Smooth muscle cell (in vitro differentiated cells): ENCODE results near the gene RIN3. TPM values are rescaled to one million over a fixed set of nuclear protein-coding genes. Genes with fewer than 3 reads are reported as not detected.

Experiments used
- DNase-seq: peaks from one replicate; lab custom pipeline; 2025; ENCODE audit not compliant: unreplicated experiment; lab: John Stamatoyannopoulos, UW
- H2AFZ ChIP-seq: fragments of 200-600 bp; sonication (generic); 2 replicates; pipeline ENCODE4 v1.6.0; 2016; ENCODE audit warnings: antibody characterized with exemption, low read depth, mild to moderate bottlenecking
- H3F3A ChIP-seq: fragments of 200-600 bp; sonication (generic); 2 replicates; pipeline ENCODE4 v1.6.0; 2017; ENCODE audit warnings: antibody characterized with exemption, low read depth
- H3K27ac ChIP-seq: fragments of 200-600 bp; sonication (generic); 2 replicates; pipeline ENCODE4 v1.5.1; 2016; ENCODE audit warnings: low read depth, mild to moderate bottlenecking
- H3K27me3 ChIP-seq: fragments of 200-600 bp; sonication (generic); 2 replicates; pipeline ENCODE4 v1.6.1; 2016; ENCODE audit warnings: low read depth, mild to moderate bottlenecking
- H3K36me3 ChIP-seq: fragments of 200-600 bp; sonication (generic); 2 replicates; pipeline ENCODE4 v1.5.1; 2016; ENCODE audit warnings: low read depth
- H3K4me1 ChIP-seq: fragments of 200-600 bp; sonication (generic); 2 replicates; pipeline ENCODE4 v1.5.1; 2016; ENCODE audit warnings: low read depth
- H3K4me2 ChIP-seq: fragments of 200-600 bp; sonication (generic); 2 replicates; pipeline ENCODE4 v1.6.0; 2016; ENCODE audit warnings: mild to moderate bottlenecking
- H3K4me3 ChIP-seq: fragments of 200-600 bp; sonication (generic); 2 replicates; pipeline ENCODE4 v1.5.1; 2016; ENCODE audit warnings: mild to moderate bottlenecking
- H3K79me2 ChIP-seq: fragments of 200-600 bp; sonication (generic); 2 replicates; pipeline ENCODE4 v1.6.0; 2016; ENCODE audit warnings: low read depth, mild to moderate bottlenecking
- H3K9ac ChIP-seq: fragments of 200-600 bp; sonication (generic); 2 replicates; pipeline ENCODE4 v1.6.0; 2016; ENCODE audit warnings: low read depth
- H3K9me3 ChIP-seq: fragments of 200-600 bp; sonication (generic); replicated peaks from 2 replicates; pipeline ENCODE4 v1.5.1; 2016; ENCODE audit warnings: low read depth
- H4K20me1 ChIP-seq: fragments of 200-600 bp; sonication (generic); 2 replicates; pipeline ENCODE4 v1.6.0; 2016; ENCODE audit warnings: low read depth
- WGBS: methylation state at CpG from one replicate; pipeline ENCODE4 v1.1.7; 2016; ENCODE audit warnings: low lambda C conversion rate; 5-methylcytosine and 5-hydroxymethylcytosine counted together
- polyA plus RNA-seq: library from polyadenylated mRNA; unstranded; fragments of >200 nt; fragmentation: Nextera tagmentation; extraction: Ambion mirVana; gene quantifications from 2 replicates; pipeline ENCODE4 v1.2.1, GENCODE V29; 2016
- total RNA-seq: library from RNA; depleted of rRNA; stranded (reverse); fragments of >200 nt; gene quantifications from 2 replicates; pipeline ENCODE4 v1.2.3, GENCODE V29; 2014
- TF ChIP-seq, protein P1 (sequence below): fragments of 200-600 bp; sonication (generic); IDR thresholded peaks from 2 replicates; pipeline ENCODE4 v1.5.1; 2017; ENCODE audit warnings: borderline replicate concordance, mild to moderate bottlenecking, antibody characterized with exemption; ENCODE audit not compliant: insufficient read depth, poor library complexity, severe bottlenecking

RIN3 gene
- total and polyA plus RNA-seq, 2 experiments from 2014 or later: 2.7 to 3.8 TPM

DNA sequence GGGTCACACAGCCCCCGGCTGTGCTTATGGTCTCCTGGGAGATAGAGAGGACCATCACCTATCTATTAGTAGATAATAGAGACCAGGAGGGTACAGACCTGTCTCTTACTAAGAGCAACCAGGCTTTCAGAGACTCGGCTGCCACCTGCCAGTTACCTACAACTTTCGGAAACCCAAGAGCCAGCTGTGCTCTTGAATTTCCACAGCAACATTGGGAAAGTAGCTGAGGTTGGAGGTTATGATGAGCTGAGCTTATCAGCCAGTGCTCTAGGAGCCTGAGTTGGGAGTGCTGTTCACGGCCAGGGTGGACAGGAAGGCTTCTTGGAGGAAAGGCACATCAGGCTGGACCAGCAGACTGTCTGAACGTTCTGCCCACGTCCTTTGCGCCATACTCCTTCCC is 67.6 kb downstream of the RIN3 start:
- no peaks in the 10 kb centered on the region for H3F3A ChIP-seq
- 87% methylated on average over 7 of the region's 7 CpGs for WGBS

DNA sequence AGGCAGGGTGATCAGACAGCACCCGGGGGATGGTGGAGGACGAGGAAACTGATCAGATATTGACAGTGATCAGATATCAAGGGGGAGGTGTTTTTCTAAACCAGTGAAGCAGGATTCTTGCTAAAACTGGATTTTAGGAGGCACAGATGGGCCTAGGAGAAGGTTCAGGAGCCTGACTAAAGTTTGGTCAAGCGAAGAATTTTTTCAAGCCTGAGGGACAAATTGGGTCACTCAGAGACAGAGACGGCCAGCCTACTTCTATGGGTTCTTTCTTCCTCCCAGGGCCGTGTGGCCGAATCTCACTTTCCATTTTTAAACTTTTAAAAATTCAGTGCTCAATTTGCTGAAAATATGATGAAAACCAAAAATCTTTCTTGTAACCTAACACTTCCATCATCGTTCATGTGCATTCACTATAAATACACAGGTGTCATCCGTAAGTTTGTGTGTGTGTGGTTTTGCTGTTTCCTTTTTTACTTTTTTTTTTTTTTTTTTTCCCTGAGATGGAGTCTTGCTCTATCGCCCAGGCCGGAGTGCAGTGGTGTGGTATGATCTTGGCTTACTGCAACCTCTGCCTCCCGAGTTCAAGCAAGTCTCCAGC is 68.5 kb downstream of the RIN3 start:
- 93% methylated on average over 11 of the region's 11 CpGs for WGBS
- H3K4me2 ChIP-seq: no peak overlapping the region
- no peaks in the 10 kb centered on the region for H4K20me1 ChIP-seq
- no peak overlapping the region for H3K9ac ChIP-seq
- peaks cover 5% of the 10 kb centered on the region for H3F3A ChIP-seq
- no peaks in the 10 kb centered on the region for H3K27me3 ChIP-seq
- H3K36me3 ChIP-seq: no peaks in the 10 kb centered on the region
- H2AFZ ChIP-seq: no peak overlapping the region
- H3K79me2 ChIP-seq: no peaks in the 10 kb centered on the region
- no peaks in the 10 kb centered on the region for H3K4me1 ChIP-seq
- H3K9me3 ChIP-seq: no peaks in the 10 kb centered on the region
- no peak overlapping the region for H3K4me3 ChIP-seq
- TF ChIP-seq, protein P1, sequence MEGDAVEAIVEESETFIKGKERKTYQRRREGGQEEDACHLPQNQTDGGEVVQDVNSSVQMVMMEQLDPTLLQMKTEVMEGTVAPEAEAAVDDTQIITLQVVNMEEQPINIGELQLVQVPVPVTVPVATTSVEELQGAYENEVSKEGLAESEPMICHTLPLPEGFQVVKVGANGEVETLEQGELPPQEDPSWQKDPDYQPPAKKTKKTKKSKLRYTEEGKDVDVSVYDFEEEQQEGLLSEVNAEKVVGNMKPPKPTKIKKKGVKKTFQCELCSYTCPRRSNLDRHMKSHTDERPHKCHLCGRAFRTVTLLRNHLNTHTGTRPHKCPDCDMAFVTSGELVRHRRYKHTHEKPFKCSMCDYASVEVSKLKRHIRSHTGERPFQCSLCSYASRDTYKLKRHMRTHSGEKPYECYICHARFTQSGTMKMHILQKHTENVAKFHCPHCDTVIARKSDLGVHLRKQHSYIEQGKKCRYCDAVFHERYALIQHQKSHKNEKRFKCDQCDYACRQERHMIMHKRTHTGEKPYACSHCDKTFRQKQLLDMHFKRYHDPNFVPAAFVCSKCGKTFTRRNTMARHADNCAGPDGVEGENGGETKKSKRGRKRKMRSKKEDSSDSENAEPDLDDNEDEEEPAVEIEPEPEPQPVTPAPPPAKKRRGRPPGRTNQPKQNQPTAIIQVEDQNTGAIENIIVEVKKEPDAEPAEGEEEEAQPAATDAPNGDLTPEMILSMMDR: no peak
- DNase-seq: no peak
- no peak overlapping the region for H3K27ac ChIP-seq

More for the DNA sequence above, 67.6 kb downstream of the RIN3 start:
- Histone ChIP-seq H3K79me2 (no peaks in the 10 kb centered on the region), H3K9ac (no peak overlapping the region), H4K20me1 (no peaks in the 10 kb centered on the region), H2AFZ (no peak overlapping the region), H3K4me1 (no peaks in the 10 kb centered on the region), H3K36me3 (no peaks in the 10 kb centered on the region), H3K4me3 (no peak overlapping the region), H3K4me2 (no peak overlapping the region), H3K27ac (no peak overlapping the region), H3K9me3 (no peaks in the 10 kb centered on the region), H3K27me3 (no peaks in the 10 kb centered on the region)
- no peak for DNase-seq
- TF ChIP-seq, protein P1: no peak

DNA sequence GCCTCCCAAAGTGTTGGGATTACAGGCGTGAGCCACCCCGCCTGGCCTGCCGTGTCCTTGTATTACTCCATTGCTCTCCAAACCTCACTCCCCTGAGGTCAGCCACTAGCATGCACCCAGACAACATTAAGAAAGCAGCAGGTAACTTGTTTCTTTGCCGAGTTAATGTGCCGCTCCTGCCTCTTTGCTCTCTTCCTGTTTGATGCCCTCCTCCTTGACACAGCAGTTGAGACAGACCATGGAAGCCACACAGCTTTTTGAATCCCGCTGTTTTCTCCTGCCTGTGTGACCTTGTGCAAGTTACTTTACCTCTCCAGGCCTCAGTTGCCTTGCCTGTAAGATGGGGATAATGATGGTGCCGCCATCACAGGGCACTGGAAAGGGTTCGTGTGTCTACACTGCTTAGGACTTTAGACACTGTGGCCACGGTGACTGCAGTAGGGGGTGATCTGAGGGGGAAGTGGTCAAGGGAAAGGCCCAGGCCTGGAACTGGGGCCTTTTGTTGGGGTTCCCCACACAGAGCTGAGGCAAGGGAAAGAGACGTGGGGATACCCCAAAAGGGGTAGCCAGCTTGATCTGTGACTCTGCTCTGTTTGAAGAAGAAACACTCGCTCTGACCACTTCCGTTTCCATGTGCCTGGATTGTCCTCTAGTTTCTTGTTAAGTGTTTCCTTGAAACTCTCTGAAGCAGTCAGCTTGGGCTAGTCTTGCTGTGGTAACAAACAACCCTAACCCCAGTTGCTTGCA is 69.3 kb downstream of the RIN3 start:
- no peaks in the 10 kb centered on the region for H4K20me1 ChIP-seq
- WGBS: 95% methylated on average over 12 of the region's 12 CpGs
- H3F3A ChIP-seq: peaks cover 10% of the 10 kb centered on the region
- no peak overlapping the region for H3K27ac ChIP-seq
- H3K27me3 ChIP-seq: no peaks in the 10 kb centered on the region
- no peak overlapping the region for H3K4me2 ChIP-seq
- H3K79me2 ChIP-seq: no peaks in the 10 kb centered on the region
- no peak overlapping the region for H3K9ac ChIP-seq
- H3K4me1 ChIP-seq: no peaks in the 10 kb centered on the region
- no peak overlapping the region for H2AFZ ChIP-seq
- H3K4me3 ChIP-seq: no peak overlapping the region
- no peak for DNase-seq
- TF ChIP-seq, protein P1: no peak
- H3K36me3 ChIP-seq: no peaks in the 10 kb centered on the region
- H3K9me3 ChIP-seq: no peaks in the 10 kb centered on the region
